ENCODE measurements around the gene MTARC1. TPM values are rescaled to one million over a fixed set of nuclear protein-coding genes. Genes with fewer than 3 reads are reported as not detected.

The MTARC1 gene
- total and polyA plus RNA-seq, 4 donors: 1.3 to 9.9 (median 6.4) TPM

- intact Hi-C loops (cut with DNase I): loop anchor here (5.0 to 10.0 kb wide), 3 partner anchors 389 to 619 kb away; no protein-coding TSS in a partner anchor
- no peak for ATAC-seq (ENCODE audit: low FRiP score)
- H3K4me1 ChIP-seq (ENCODE audit: control insufficient read depth in 1 of 2, insufficient read depth in 2 of 2, low read length in 2 of 2): no peaks in the 10 kb centered on the region
Observed at GRCh38 chr1:220813013-220813412, 26.3 kb downstream of the MTARC1 start.

GRCh38 chr1:220815409-220815808 lies 28.7 kb downstream of the MTARC1 start:
- H3K27ac ChIP-seq (ENCODE audit: low read depth in 1 of 2, low read length in 2 of 2): no peak overlapping the region
- H3K9me3 ChIP-seq (ENCODE audit: control insufficient read depth, low read length): no peaks in the 10 kb centered on the region
- WGBS, 2 donors: 87 to 91% methylated on average over 2 of the region's 2 CpGs
- H3K4me3 ChIP-seq (ENCODE audit: low read length in 2 of 2): no peak overlapping the region
- intact Hi-C loops (cut with DNase I): loop anchor here in 1 of 2 donors (10.0 kb wide), 1 partner anchor 389 kb away; no protein-coding TSS in a partner anchor
- DNase-seq: no peak
- H3K36me3 ChIP-seq (ENCODE audit: control insufficient read depth in 1 of 2, insufficient read depth in 2 of 2, low read length in 1 of 2): peaks cover 0 to 2% of the 10 kb centered on the region in 2 donors
- H3K4me1 ChIP-seq (ENCODE audit: control insufficient read depth in 1 of 2, insufficient read depth in 2 of 2, low read length in 2 of 2): no peaks in the 10 kb centered on the region
- H3K27me3 ChIP-seq (ENCODE audit: control insufficient read depth in 1 of 2, insufficient read depth in 2 of 2, low read length in 1 of 2): no peaks in the 10 kb centered on the region
- ATAC-seq (ENCODE audit: low FRiP score): no peak

More at GRCh38 chr1:220813013-220813412, 26.3 kb downstream of the MTARC1 start:
- DNase-seq: no peak
- no peak overlapping the region for H3K27ac ChIP-seq (ENCODE audit: low read depth in 1 of 2, low read length in 2 of 2)
- H3K4me3 ChIP-seq (ENCODE audit: low read length in 2 of 2): no peak overlapping the region
- H3K36me3 ChIP-seq (ENCODE audit: control insufficient read depth in 1 of 2, insufficient read depth in 2 of 2, low read length in 1 of 2): peaks cover 0 to 2% of the 10 kb centered on the region in 2 donors
- no peaks in the 10 kb centered on the region for H3K27me3 ChIP-seq (ENCODE audit: control insufficient read depth in 1 of 2, insufficient read depth in 2 of 2, low read length in 1 of 2)
- WGBS, 2 donors: 79 to 84% methylated on average over 12 of the region's 12 CpGs
- H3K9me3 ChIP-seq (ENCODE audit: control insufficient read depth, low read length): no peaks in the 10 kb centered on the region

DNA sequence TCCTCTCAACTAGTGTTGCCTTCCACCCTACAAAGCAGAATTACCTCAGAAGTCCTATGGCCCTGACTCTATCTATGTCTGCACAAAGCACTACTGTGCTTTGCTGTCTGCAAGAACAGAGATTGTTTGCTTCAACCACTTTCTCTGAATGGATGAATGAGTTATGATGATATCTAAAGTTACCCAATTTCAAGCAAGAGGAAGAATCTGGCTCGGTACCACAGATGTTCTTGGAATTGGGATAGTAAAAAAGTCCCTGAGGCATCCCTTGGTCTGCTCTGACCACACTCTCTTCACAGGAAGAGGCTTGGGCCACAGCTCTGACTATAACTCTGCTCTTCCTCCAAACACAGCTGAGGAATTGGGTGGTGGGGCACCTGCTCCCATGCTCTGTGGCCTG lies 31.2 kb downstream of the MTARC1 start:
- intact Hi-C loops (cut with DNase I): loop anchor here in 1 of 2 donors (10.0 kb wide), 1 partner anchor 387 kb away; no protein-coding TSS in a partner anchor
- no peak overlapping the region for H3K4me3 ChIP-seq (ENCODE audit: low read length in 2 of 2)
- H3K9me3 ChIP-seq (ENCODE audit: control insufficient read depth, low read length): no peaks in the 10 kb centered on the region
- DNase-seq (no peak), ATAC-seq (ENCODE audit: low FRiP score) (peak; percentile 78)
- no peaks in the 10 kb centered on the region for H3K27me3 ChIP-seq (ENCODE audit: control insufficient read depth in 1 of 2, insufficient read depth in 2 of 2, low read length in 1 of 2)
- H3K36me3 ChIP-seq (ENCODE audit: control insufficient read depth in 1 of 2, insufficient read depth in 2 of 2, low read length in 1 of 2): peaks cover 0 to 2% of the 10 kb centered on the region in 2 donors
- H3K4me1 ChIP-seq (ENCODE audit: control insufficient read depth in 1 of 2, insufficient read depth in 2 of 2, low read length in 2 of 2): no peaks in the 10 kb centered on the region
- no peak overlapping the region for H3K27ac ChIP-seq (ENCODE audit: low read depth in 1 of 2, low read length in 2 of 2)
- 92 to 96% methylated on average over 1 of the region's 1 CpG for WGBS, 2 donors

GRCh38 chr1:220818421-220819173 lies 31.9 kb downstream of the MTARC1 start:
- peaks cover 0 to 2% of the 10 kb centered on the region in 2 donors for H3K36me3 ChIP-seq (ENCODE audit: control insufficient read depth in 1 of 2, insufficient read depth in 2 of 2, low read length in 1 of 2)
- DNase-seq: no peak
- no peak overlapping the region for H3K4me3 ChIP-seq (ENCODE audit: low read length in 2 of 2)
- peak; percentile 74 for ATAC-seq (ENCODE audit: low FRiP score)
- no peaks in the 10 kb centered on the region for H3K27me3 ChIP-seq (ENCODE audit: control insufficient read depth in 1 of 2, insufficient read depth in 2 of 2, low read length in 1 of 2)
- H3K4me1 ChIP-seq (ENCODE audit: control insufficient read depth in 1 of 2, insufficient read depth in 2 of 2, low read length in 2 of 2): no peaks in the 10 kb centered on the region
- H3K9me3 ChIP-seq (ENCODE audit: control insufficient read depth, low read length): no peaks in the 10 kb centered on the region
- H3K27ac ChIP-seq (ENCODE audit: low read depth in 1 of 2, low read length in 2 of 2): no peak overlapping the region
- 38 to 49% methylated on average over 14 of the region's 14 CpGs for WGBS, 2 donors
- intact Hi-C loops (cut with DNase I): loop anchor here in 1 of 2 donors (10.0 kb wide), 1 partner anchor 386 kb away; no protein-coding TSS in a partner anchor

DNA sequence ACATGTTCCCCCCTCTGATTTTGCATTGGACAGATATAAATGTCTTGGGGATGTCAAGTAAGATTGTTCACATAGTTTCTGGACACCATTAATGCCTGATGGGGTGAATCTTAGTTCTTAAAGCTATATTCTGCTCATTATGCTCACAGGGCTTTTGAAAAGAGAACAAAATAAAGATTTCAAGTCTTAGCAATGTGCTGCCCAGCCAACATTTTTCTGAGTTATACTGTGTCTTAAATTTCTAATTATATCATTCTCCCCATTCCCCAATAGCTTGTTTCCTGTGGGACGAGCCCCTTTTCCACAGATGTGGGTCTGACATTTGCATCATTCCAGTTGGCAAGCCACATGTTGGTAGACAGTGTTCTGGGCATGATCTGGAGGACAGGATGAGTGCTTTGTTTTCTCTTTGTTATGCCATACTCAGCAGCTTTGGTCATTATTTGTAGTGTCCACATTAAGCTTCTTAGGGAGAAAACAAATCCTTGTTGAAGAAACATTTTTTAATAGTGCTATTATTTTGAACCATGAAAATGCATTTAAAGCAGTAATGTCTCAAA lies 32.8 kb downstream of the MTARC1 start:
- no peak overlapping the region for H3K27ac ChIP-seq (ENCODE audit: low read depth in 1 of 2, low read length in 2 of 2)
- H3K9me3 ChIP-seq (ENCODE audit: control insufficient read depth, low read length): no peaks in the 10 kb centered on the region
- DNase-seq (no peak), ATAC-seq (ENCODE audit: low FRiP score) (no peak)
- intact Hi-C loops (cut with DNase I): loop anchor here in 1 of 2 donors (10.0 kb wide), 1 partner anchor 385 kb away; no protein-coding TSS in a partner anchor
- WGBS, 2 donors: 9 to 19% methylated on average over 1 of the region's 1 CpG
- H3K4me1 ChIP-seq (ENCODE audit: control insufficient read depth in 1 of 2, insufficient read depth in 2 of 2, low read length in 2 of 2): no peaks in the 10 kb centered on the region
- peaks cover 0 to 2% of the 10 kb centered on the region in 2 donors for H3K36me3 ChIP-seq (ENCODE audit: control insufficient read depth in 1 of 2, insufficient read depth in 2 of 2, low read length in 1 of 2)
- no peak overlapping the region for H3K4me3 ChIP-seq (ENCODE audit: low read length in 2 of 2)
- no peaks in the 10 kb centered on the region for H3K27me3 ChIP-seq (ENCODE audit: control insufficient read depth in 1 of 2, insufficient read depth in 2 of 2, low read length in 1 of 2)

GRCh38 chr1:220824031-220824989 lies 37.6 kb downstream of the MTARC1 start:
- DNase-seq (no peak), ATAC-seq (ENCODE audit: low FRiP score) (no peak)
- no peaks in the 10 kb centered on the region for H3K27me3 ChIP-seq (ENCODE audit: control insufficient read depth in 1 of 2, insufficient read depth in 2 of 2, low read length in 1 of 2)
- H3K36me3 ChIP-seq (ENCODE audit: control insufficient read depth in 1 of 2, insufficient read depth in 2 of 2, low read length in 1 of 2): no peaks in the 10 kb centered on the region
- 84 to 87% methylated on average over 9 of the region's 9 CpGs for WGBS, 2 donors
- intact Hi-C loops (cut with DNase I): no loop called here
- H3K27ac ChIP-seq (ENCODE audit: low read depth in 1 of 2, low read length in 2 of 2): no peak overlapping the region
- no peaks in the 10 kb centered on the region for H3K9me3 ChIP-seq (ENCODE audit: control insufficient read depth, low read length)
- H3K4me1 ChIP-seq (ENCODE audit: control insufficient read depth in 1 of 2, insufficient read depth in 2 of 2, low read length in 2 of 2): no peaks in the 10 kb centered on the region
- no peak overlapping the region for H3K4me3 ChIP-seq (ENCODE audit: low read length in 2 of 2)

- DNase-seq: no peak
- no peak overlapping the region for H3K27ac ChIP-seq (ENCODE audit: low read depth in 1 of 2, low read length in 2 of 2)
- no peaks in the 10 kb centered on the region for H3K9me3 ChIP-seq (ENCODE audit: control insufficient read depth, low read length)
- no peaks in the 10 kb centered on the region for H3K27me3 ChIP-seq (ENCODE audit: control insufficient read depth in 1 of 2, insufficient read depth in 2 of 2, low read length in 1 of 2)
- intact Hi-C loops (cut with DNase I): no loop called here
- peaks cover 0 to 2% of the 10 kb centered on the region in 2 donors for H3K4me1 ChIP-seq (ENCODE audit: control insufficient read depth in 1 of 2, insufficient read depth in 2 of 2, low read length in 2 of 2)
- ATAC-seq (ENCODE audit: low FRiP score): no peak
- H3K4me3 ChIP-seq (ENCODE audit: low read length in 2 of 2): no peak overlapping the region
- no peaks in the 10 kb centered on the region for H3K36me3 ChIP-seq (ENCODE audit: control insufficient read depth in 1 of 2, insufficient read depth in 2 of 2, low read length in 1 of 2)
- WGBS, 2 donors: 84 to 87% methylated on average over 6 of the region's 6 CpGs
Observed at GRCh38 chr1:220825819-220826551, 39.3 kb downstream of the MTARC1 start.

DNA sequence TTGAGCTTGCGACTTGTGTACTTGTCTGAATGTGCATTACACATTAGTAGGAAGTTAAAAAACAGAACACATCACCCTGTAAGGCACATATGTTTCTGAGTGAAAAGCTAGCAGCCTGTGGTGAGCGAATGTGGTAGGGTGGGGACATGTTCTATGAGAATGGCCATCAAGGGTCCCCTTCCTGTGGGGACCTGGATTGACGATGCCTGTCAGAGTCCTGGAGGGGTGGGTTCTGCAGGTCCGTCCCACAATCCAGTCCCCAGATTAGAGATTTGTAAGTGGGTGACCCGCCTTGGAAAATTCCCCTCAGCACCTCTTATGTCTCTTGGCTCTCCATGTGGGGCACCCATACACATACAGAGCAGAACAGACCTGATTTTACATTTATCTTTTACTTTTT lies 40.0 kb downstream of the MTARC1 start:
- Histone ChIP-seq H3K36me3 (ENCODE audit: control insufficient read depth in 1 of 2, insufficient read depth in 2 of 2, low read length in 1 of 2) (no peaks in the 10 kb centered on the region), H3K27me3 (ENCODE audit: control insufficient read depth in 1 of 2, insufficient read depth in 2 of 2, low read length in 1 of 2) (no peaks in the 10 kb centered on the region), H3K4me3 (ENCODE audit: low read length in 2 of 2) (no peak overlapping the region), H3K27ac (ENCODE audit: low read depth in 1 of 2, low read length in 2 of 2) (no peak overlapping the region), H3K9me3 (ENCODE audit: control insufficient read depth, low read length) (no peaks in the 10 kb centered on the region), H3K4me1 (ENCODE audit: control insufficient read depth in 1 of 2, insufficient read depth in 2 of 2, low read length in 2 of 2) (peaks cover 0 to 2% of the 10 kb centered on the region in 2 donors)
- ATAC-seq (ENCODE audit: low FRiP score) (no peak), DNase-seq (no peak)
- 95 to 96% methylated on average over 5 of the region's 5 CpGs for WGBS, 2 donors
- intact Hi-C loops (cut with DNase I): no loop called here
